Measurements from ENCODE around the gene BEST3.
"Not testable (repeated sequence)": the region's sequence is repeated elsewhere in the genome, so short reads cannot be mapped to it uniquely, and the experiment has no call there.

BEST3 gene

DNA sequence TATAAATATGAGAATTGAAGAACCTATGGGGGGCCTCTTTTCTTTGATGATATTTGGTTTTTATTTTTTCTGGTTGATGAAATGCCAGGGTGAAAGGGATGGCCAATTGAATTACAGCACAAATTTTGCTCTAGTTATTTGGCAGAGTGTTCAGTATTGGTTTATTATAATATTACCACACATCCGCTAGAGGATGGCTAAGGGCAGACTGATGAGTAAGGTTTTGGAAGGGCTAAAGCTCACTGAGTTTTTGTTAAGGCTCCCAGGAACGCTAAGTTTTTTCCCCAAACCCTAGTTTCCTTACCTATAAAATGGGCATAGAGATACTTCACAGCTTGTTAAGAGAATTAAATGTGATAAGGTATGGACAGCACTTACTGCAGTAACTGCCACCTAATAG, 54.1 kb downstream of the BEST3 start:
- no peak for DNase-seq

DNA sequence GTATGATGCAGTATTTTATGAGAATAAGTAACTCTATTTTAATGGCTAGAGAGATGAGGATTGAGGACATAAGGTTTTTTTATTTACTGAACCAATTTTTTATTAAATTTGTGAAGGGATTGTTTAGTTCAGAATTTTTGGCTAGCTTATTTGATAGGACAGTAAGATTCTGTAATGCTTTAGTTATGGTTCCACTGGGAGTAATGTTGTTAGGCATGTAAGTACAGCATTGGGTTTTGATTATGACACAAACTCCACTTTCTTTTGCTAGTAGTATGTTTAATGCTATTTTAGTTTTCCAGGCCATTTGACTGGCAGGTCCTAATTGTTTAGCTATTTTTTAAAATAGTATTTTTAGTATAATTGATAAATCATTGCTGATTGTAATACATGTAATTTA, 54.6 kb downstream of the BEST3 start:
- DNase-seq, result no peak

DNA sequence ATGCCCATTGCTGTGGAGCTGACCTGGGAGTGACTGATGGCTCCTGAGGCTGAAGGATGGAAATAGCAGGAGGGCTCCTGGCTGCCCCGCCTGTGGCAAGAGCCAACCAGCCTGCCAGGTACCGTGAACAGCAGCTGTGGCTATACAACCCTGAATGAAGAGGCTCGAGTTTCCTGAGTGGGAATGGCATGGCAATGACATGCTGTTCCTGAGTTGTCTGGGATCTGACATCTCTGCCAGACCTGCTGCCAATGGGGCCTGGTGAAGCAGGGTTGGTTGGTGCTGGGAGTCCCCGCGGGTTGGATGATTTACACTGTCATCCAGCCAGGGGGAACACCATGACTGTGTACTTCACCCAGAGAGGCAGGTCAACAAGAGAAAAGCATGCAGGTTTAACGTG, 56.6 kb downstream of the BEST3 start:
- peak in 1 of 2 experiments; percentile 31 for DNase-seq

DNA sequence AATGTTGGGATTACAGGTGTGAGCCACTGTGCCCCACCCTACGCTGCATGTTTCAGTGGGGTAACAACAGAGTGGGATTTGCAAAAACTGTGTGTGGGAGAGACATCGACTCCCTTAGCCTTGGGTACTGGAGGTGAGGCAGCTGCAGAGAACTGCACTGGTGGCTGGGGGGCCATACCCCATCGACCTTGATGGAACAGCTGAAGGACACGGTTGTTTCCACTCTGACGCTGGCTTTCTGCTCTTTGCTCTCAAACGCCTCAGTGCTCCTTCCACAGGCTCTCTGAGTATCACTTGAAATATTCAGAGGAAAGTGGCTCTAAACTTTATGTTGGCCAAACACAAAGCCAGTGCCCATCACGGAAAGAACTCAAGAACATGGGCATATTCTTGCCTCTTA, 57.6 kb downstream of the BEST3 start:
- DNase-seq, result no peak

DNA sequence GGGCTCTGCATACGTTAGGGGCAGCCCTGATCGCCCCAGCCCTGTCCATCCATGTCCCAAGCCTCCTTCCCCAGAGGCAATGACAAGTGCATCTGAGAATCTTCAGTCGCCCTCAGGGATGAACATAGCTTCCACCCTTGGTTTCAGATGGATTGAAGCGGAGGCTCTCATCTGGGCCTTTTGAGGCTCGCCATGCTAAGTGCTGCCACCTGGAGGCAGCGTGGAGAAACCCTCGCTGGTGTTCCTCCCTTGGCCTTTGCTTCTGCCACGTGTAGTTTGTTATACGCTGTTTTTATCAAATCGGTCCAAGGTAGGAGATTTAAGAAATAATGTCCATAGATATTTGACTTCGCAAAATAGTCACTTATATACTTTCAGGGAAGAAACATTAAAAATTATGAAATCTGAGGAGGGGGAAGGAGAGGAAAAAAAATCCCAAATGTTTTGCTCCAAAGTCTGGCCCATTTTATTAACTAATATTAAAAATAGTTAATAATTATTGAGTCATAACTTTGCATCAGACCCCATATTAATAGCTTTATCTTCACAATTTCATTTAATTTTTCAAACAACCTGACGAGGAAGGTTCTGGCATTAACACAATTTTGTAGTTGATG, 59.6 kb downstream of the BEST3 start:
- DNase-seq, result peak; percentile 6 to 70

DNA sequence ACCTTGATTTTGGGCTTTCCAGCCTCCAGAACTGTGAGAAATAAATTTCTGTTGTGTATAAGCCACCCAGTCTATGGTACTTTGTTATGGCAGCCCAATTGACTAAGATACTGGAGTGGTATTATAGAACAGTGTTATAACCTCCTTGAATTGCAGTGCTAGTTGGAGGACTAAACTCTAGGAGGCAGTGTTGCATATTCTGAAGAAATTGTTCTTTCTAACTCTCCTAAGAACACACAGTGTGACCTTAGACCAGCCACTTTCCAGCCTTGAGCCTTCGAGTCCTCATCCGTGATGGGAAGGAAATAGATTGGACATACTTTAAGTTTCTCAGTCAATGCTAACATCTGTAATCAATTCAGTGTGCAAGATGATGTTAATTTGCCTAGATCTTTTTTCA, 66.0 kb downstream of the BEST3 start:
- no peak for DNase-seq

DNA sequence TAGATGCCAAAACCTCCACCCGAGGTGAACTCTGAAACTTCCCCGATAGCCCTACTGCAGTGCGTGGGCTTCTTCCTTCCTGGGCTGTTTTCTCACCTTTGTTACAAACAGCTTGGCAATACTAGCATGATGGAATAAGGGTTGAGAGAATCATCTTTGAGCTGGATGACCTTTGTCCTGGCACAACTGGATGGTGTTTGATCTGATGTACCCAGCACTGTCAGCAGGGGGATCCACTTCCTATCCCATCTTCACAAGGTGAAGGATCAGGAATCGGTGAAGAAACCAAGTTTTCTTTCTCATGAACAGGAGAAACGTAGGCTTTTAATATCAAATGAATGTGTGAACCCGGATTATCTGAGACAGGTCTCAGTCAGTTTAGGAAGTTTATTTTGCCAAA, 68.9 kb downstream of the BEST3 start:
- DNase-seq, result no peak

DNA sequence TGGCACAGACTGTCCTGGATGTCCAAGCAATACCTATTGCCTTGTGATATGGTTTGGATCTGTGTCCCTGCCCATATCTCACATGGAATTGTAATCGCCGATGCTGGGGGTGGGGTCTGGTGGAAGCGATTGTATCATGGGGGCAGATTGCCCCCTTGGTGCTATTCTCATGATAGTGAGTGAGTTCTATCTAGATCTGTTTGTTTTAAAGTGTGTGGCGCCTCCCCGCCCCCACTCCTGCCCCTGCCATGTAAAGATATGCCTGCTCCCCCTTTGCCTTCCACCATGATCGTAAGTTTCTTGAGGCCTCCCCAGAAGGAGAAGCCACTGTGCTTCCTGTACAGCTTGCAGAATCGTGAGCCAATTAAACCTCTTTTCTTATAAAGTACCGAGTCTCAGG, 71.6 kb downstream of the BEST3 start:
- DNase-seq, result no peak

DNA sequence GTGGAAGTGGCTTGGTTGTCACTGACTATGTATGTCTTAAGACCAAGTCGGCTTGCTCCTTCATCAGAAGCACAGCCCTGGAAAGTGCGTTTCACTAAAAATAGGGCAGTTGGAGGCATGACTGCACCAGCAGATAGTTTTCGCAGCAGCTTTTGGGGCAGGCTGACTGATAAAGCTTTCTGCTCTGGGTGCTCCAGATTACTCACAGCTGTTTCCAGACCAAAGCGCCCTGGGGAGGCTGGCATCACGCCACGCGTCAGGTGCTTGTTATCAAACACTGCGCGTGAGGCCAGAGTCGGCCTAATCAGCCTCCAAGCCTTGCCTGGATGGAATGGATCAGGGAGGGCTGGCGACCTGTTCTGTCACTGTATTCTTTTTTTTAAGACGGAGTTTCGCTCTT, 75.1 kb downstream of the BEST3 start:
- no peak for DNase-seq

DNA sequence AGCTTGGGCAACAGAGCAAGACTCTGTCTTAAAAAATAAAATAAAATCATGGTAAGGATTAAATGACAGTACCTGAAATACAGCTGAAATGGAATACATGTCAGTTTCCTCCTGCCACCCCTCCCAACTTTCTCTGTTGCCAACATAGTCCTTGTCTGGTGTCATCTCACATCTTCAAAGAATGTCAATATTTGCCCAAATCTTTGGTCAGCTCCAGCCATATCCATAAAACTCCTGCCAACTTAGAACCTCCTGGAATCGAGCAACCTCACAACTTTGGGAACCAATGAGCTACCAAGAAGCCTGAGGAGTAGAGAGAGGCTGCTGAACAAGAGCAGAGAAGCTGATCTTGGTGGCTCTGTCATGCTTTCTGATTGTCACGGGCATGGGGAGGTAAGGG, 77.6 kb downstream of the BEST3 start:
- no peak for DNase-seq

DNA sequence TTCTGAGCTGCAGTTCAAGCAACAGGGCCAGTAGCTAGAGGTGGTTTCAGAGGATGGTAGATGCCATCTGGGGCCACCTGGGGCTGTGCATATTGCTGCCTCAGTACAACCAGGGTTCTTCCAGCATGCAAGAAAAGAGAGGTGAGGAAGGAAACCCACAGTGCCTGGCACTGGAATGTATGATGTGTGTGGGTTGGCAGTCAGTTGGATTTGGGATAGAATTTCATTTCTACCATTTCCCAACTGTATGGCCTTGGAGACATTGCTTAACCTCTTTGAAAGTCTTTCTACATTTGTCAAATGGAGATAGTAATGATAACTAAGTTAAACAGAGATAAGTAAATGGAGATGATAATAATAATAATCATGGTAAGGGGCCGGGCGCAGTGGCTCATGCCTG, 78.2 kb downstream of the BEST3 start:
- no peak for DNase-seq

DNA sequence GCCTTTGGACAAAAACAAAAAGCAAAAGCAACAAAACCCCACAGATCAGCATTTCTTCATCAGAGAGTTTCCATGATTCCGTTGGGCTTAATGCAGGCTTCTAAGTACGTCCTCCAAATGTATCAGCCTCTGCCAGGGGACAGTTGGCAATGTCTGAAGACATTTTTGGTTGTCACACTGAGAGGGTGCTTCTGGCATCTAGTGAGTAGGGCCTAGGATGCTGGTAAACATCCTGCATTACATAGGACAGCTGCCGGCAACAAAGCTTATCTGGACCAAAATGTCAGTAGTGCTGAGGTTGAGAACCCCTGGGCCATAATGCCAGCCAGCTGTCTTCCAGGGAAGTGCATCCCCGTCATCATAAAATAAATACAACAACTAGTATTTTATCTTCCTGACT, 79.0 kb downstream of the BEST3 start:
- no peak for DNase-seq

DNA sequence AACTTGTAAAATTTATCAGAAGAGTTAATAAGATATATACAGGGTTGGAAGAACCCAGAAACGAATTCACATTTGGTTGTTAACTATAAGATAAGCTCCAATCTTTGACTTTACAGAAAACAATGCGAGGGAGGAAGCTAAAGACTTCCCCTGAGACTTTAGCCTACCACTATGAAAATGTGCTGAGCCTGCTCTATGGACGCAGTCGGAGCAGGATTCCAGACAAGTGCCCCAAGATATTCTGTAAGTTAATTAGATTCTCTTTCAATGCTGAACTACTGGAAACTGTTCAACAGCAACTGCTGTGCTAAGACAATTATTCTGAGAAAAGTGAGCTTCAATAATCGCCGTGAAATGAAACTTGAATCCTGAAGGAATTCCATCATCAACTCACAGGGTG, 80.1 kb downstream of the BEST3 start:
- no peak for DNase-seq

DNA sequence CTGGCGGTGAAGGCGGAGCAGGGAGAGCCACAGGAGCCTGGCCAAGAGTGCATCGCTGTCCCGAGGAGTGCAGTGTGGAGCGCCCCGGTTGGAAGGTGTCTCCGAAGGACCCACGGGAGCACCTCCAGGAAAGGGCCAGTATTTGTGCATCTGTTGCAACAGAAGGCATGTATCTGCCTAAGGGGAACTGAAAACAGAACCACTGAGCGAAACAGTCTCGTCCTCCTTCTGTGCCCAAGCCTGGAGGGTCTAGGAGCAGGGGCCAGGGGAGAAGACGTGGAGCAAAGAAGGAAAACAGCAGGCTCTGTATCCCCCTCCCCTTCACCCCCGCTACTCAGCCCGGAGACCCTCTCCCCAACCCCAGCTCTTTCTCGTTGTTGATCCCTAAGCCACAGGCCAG, 83.1 kb downstream of the BEST3 start:
- DNase-seq, result no peak

DNA sequence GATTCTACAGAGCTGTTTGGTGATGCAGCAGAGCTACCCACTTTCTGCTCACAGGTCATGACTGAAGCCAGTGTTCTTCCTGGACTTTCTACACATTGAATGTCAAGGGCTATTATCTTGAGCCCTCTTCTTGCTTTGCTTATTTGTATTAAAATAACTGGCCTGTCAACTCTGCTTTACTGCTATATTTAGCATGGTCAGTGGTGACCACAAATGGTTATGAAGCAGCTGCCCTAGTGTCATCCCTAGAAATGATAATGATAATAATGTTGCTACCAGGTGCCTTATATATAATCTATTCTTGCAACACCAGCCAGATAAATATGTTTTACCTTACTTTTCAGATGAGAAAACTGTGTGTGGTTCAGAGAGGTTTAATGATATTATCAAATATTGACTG, 85.8 kb downstream of the BEST3 start:
- no peak for DNase-seq

DNA sequence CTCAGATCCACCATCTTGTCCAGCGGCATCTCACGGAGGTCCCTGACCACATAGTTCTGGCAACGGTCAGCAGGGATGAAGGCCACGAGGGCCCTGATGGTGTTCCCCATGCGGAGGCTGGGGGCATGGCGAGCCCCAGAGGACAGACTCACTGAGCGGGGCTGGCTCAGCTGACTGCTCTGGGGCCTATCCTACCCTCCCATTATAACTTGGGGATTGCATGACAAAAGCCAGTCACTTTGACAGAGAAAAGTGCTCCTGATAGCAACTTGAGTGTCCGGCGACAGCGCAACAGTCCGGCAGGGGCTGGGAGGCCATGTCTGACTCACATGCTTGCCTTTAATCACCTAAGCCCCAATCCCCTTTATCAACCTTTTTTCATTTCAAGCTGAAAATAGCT, 88.4 kb downstream of the BEST3 start, which contains the start of gene LRRC10:
LRRC10 (minus strand) TSS at position 179 of the 400 bp plus-strand sequence; CDS start at position 110, 69 bp downstream.
- no peak for DNase-seq

DNA sequence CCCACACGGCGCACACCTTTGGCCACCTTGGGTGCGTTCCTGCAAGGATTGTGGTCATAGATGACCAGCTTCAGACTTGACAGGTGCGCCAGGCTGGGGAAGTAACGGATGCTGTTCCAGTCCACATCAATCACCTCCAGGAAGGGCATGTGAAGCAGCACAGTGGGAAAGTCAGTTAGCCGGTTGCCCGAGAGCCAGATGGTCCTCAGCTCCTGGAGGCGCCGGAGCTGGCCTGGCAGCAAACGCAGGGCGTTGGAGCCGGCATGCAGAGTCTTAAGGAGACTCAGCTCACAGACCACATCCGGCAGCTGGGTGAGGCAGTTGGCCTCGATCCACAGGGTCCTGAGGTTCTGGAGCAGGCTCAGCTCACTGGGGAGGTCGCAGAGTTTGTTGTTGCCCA, 89.0 kb downstream of the BEST3 start:
- DNase-seq, result no peak

DNA sequence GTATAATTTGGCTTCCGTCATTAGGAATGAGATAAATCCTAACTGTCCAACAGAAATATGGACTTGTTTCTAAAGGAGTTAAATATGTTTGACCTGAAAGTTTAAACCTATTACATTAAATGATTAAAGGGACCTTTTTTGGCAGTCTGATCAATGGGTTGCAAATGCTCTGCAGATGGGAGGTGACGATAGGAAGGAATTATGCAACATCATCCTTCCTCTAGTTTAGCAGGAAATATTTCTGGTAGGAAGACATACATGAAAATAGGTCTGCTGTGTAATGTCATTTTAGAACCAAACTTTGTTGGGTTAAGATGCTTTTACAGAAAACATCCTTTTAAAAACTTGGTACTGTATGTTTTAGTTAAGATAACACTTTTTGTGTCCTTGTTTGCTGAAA, 91.0 kb downstream of the BEST3 start:
- no peak for DNase-seq

DNA sequence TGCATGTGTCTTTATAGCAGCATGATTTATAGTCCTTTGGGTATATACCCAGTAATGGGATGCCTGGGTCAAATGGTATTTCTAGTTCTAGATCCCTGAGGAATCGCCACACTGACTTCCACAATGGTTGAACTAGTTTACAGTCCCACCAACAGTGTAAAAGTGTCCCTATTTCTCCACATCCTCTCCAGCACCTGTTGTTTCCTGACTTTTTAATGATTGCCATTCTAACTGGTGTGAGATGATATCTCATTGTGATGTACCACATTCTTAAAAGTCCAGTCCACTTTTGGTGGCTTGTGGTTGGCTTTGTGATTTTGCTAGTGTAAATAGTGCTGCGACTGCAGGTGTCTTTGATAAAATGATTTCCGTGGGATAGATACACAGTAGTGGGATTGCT, 94.8 kb downstream of the BEST3 start:
- not testable (repeated sequence) for DNase-seq
